ENCODE data around the gene PACRG.
"Not testable (repeated sequence)": the region's sequence is repeated elsewhere in the genome, so short reads cannot be mapped to it uniquely, and the experiment has no call there.

PACRG gene

DNA sequence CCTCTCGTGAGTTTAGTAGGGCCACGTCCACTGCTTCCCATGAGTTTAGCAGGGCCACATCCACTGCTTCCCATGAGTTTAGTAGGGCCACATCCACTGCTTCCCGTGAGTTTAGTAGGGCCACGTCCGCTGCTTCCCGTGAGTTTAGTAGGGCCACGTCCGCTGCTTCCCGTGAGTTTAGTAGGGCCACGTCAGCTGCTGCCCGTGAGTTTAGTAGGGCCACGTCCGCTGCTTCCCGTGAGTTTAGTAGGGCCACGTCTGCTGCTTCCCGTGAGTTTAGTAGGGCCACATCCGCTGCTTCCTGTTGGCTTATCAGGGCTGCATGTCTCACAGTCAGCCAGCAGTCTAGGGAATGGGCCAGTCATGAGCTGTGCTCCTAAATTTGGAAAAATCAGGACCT is 573.1 kb downstream of the PACRG start:
- no peak for FAIRE-seq

DNA sequence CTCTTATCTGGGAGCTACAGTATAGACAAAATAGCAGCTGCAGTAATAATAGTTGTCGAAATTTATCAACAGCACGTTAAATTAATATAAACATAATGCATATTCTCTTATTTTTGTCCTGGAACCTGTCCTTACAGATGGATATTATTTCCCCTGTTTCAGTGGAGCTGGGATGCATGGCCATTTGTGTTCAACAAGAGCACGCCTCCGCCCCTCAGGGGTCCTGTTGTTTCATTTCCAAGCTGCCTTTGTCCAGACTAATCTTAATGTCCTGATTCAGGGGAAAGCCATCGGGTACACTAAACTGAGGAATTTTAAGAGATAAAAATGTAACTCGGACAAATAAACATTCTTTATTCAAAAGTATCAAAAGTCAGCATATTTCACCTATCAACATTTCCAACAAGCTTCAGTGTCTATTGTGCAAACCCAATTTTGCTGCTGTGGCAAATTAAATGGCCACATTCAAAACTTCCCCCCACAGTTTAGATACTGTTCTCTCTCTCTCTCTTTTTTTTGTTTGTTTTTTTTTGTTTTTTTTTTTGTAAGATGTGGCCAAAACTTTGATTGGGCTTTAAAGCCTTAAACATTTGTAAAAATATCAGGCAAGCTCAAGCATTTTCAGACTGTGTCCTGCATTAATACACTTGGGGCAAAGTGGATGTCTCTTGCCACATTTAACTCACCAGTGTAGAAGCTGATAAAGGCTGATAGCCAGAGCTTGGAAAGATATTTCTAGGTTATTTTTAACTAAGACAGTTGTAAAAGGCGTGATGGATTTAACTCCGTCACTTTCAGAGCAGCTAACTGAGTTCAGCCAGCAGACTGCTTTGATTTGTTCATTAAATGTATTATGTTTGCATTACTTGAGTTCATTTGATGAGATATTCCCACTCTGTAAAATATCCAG is 574.2 kb downstream of the PACRG start:
- FAIRE-seq: no peak

DNA sequence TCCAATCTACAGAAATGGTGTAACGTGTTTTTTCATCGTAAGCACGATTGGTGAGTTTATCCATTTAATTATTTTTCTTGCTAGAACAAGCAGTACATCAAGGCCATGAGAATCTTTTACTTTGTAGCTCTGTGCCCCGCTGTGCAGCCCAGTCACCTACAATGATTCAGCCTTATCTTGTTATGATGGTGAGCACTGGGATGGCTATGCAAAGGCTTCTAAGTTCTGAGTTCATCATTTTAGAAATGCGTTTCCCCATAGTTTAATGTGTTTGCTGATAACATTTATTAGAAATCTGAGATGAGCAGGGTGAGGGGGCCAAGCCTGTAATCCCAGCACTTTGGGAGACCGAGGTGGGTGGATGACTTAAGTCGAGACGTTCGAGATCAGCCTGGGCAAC is 575.0 kb downstream of the PACRG start:
- no peak for FAIRE-seq

DNA sequence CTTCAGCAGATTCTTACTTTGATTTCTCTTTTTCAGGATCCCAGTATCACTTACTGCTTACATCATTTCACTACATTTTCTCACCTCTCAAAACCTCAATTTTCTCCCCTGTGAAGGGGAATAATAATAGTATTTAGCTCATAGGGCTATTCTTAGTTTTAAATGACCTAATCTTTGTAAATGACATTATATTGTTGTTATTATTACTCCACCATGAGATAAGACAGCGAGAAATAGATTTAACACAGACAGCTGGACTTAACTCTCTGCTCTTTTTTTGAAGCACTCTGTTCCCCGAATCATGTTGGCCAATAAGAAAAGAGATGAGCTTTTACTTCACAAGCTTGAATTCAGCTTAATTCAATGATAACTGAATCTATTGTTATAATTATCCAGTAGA is 578.2 kb downstream of the PACRG start:
- no peak for FAIRE-seq

DNA sequence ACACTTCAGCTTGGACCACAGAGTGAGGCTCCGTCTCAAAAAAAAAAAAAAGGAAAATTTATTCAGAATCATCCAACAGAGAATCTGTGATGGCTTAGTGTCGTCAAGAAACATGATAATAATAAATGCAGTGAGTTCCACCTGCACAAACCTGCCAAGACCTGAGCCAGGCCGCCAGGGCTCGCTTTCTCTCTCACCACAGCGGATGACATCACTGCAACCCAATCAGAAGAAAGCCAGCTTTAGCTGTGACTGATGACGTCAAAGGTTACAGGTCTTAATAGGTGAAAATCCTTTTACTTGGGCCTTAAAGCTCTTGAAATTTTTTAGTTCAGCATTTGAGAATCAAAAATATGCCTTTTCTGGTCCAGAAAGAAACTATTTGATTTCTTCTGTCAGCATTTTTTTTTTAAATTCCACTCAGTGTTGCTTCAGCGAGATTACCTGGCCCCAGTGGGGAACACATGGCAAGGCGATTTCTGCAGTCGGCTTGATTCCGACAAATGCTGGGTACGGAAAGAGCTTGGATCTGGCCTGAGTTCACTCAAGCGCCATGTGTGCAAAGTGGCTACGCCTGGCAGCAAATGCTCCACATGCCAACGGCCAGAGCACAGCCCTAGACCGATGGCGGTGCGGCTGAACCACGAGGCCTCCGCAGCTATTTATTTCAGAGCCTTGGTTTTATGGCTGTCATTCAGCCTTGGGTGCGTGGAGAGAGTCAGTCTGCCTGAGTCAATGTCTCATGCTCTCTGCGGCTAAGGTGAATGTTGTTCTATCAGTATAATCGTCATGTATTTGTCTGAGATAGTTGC is 581.1 kb downstream of the PACRG start:
- FAIRE-seq: no peak

DNA sequence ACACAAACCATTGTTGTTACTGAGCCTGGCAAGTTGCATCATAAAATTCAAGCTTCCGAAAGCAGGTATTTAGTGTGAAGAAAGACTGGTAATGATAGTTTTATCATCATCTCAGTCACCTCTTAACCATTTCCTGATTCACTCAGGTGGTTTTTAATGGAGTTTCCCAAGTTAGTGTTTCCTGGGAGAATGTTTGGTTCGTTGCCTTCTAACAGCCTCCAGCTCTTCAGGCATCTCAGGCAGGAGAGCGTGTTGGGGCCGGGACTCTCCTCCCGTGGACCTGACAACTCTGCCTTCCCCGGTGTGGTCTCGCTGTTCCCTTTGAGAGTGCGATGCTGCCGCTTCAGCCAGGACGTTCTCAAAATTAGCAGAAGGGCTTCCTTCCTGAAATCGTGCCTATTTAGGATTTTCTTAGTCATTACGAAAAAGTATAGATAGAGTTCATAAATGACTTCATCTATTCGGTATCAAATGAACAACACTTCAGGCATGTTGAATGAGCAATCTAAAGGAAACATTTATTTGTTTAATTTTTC is 581.8 kb downstream of the PACRG start:
- FAIRE-seq: no peak

DNA sequence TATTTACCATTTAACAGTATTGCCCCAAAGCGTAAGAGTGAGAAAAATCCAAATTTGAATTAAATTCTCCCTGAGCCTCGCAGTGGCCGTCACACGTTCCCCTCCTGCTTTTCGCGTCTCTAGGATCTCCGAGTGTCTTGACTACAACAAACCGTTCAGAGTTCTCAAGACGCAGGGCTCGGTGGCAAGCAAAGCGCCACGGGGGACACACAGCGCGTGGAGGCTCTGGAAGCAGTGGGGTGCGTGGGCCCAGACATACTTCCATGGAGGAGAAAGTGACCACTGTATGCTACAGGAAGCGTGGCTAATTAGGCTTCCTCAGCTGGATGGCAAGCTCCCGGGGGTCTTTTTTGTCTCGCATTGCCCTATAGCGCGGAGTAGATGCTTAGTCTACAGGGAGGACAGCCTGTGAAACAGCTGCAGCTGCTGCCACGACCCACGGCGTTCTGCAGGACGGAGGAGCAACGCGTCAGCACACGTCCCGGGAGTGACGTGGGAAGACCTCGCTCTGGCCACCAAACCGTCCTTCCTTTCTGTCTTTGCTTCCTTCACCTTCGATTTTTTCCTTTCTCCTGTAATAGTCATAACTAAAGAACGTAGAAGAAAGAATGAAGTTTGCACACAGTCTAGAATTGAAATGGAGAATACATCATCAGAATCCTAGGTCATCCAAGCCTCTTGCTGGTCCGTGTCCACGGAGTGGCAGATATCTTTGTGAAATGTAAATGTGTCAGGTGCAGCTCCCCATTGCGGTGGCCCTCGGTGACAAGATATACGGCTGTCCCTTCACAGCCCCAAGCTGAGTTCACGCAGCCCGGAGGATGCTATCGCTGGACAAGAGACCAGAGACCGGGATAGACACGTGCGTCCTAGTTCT is 582.6 kb downstream of the PACRG start:
- FAIRE-seq: no peak

DNA sequence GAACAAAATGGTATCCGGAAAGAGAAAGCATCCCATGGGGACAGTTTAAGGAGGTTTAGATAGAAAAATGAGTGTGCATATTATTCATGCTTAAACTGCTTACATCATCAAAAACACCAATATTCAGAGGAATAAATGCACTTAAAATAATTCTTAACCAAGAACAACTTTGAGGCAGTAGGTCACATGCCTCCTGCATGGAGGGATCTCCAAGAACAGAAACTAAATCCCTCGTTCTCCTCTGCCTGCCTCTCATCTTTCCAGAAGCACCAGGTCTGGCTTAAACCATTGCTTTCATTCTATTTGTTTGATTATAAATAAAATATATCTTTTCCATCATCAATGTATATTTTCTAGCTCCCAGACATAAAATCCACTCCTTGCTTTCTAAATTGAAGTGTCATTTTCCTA is 583.2 kb downstream of the PACRG start:
- FAIRE-seq: no peak

DNA sequence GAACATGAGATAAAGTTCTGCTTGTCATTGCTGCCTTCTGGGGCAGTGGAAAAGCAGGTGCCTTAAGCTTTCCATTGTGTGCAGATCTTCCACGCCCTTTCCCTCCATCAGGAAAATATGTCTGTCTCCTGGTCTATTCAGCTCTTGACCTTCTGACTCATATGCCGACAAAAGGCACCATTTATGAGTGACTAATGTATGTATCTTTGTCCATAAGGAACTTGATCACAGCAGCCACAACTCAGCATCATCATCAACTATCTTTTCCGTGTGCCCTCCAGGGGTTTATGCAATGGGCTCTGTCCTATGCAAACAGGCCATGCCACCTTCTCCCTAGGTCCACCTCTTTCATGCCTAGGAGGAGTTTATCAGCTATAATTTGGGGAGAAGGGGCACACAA is 584.1 kb downstream of the PACRG start:
- no peak for FAIRE-seq

DNA sequence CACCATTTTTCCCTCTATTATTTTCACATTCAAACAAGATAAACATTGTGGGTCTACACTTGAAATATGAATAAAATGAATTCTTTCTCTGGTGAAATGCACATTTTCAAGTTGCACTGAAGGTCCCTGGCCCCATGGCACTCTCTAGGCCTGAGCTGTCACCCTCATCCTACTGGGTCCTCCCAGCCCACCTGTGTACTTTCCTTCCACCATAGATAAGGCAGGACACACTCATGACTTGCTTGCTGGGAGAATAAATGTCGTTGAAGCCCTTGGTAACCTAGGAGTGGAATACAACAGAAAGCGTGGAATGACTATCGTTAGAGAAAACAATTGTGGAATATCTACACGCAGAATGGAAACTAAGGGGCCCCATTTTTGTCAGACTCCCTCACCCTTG is 585.8 kb downstream of the PACRG start:
- FAIRE-seq: no peak

DNA sequence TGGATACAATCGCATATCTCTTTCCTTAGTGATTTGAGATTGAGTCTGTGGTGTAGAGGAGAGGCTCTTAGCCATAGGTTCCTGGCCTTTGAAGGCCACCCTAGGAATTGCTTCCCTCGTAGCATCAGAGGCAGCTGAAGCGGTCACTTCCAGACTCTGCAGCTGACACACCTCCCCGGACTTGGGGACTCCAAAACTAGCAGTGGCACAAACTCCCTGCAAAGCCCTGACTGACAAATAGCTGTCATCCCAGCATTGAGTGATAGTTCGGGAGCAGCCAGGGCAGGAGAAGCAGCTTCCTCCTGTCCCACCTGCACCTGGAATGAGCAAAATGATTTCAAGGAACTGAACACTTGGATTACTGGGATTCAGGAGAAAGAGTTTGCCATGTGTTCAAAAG is 586.2 kb downstream of the PACRG start:
- FAIRE-seq: no peak

DNA sequence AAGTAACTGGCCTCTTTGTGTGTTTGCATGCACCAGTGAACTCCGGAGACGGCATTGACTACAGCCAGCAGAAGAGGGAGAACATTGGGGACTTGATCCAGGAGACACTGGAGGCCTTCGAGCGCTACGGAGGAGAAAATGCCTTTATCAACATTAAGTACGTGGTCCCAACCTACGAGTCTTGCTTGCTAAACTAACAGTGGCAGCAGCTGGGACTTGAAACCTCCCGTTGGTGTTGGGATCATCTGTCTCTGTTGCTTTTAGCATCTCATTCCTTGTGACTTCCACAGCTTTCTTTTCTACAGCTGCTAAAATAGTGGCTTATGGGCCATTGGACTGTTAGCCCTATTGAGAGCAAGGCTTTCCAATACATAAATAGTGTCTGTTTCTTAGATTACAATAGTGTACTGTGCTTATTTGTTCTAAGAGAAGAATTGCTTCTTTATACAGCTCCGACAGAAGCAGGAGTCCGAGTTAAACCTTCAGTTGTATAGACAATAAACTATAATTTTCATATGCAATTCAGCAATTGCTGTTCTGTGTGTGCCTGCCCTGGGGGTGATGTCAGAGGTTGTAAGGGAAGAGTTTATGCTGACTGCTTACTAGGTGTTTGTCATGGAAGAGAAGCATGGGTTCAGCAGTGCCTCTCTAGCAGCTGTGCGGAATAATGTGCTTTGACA is 587.2 kb downstream of the PACRG start:
- no peak for FAIRE-seq

DNA sequence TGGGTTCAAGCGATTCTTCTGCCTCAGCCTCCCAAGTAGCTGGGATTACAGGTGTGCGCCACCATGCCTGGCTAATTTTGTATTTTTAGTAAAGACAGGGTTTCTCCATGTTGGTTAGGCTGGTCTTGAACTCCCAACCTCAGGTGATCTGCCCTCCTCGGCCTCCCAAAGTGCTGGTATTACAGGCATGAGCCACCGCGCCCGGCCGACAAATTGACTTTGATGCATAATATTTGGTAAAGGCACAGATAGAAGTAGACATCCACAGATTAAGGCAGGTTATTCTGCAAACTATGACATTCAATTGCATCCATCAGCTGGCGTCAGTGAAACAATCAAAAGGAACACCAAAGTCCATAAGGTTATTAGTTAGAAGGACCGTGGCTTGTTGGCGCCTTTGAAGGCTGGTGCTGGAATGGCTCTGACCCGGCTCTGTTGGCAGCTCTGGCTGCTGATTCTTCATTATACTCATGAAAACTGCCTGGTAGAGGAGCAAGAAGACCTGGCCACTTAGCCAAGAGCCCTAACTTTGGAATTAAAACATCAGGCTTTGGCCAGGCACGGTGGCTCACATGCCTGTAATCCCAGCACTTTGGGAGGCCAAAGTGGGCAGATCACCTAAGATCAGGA is 589.2 kb downstream of the PACRG start:
- FAIRE-seq: not testable (repeated sequence)

DNA sequence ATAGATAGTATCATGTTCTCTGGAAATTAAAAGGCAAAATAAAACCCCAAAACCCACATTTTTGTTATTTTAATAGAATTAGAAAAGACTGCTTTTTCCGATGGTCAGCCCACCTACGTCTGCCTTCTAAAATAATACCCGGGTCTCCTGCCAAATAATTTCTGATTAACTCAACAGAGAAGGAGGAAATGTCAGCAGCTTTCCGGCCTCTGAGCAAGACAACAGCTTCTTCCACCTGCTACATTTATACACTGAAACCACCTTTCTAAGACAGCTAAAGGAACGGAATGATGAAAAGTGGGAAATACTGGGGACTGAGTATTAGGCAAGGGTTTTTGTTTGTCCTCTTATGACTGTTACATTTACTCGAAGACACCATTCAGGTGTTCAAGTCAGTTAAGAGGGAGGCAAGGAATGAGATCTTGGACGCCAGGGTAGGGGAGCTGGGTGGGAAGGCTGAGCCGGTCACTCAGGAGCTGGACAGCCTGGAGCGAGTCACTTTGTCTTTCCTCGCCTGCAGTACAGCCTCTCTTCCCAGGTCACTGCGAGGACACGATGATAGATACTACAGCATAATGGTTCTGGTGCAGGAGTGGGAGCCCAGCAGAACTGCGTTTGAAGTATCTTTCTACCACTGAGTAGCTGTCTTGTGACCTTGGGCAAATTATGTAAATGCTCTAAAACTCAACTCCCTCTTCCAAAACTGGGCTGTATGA is 590.5 kb downstream of the PACRG start:
- no peak for FAIRE-seq

DNA sequence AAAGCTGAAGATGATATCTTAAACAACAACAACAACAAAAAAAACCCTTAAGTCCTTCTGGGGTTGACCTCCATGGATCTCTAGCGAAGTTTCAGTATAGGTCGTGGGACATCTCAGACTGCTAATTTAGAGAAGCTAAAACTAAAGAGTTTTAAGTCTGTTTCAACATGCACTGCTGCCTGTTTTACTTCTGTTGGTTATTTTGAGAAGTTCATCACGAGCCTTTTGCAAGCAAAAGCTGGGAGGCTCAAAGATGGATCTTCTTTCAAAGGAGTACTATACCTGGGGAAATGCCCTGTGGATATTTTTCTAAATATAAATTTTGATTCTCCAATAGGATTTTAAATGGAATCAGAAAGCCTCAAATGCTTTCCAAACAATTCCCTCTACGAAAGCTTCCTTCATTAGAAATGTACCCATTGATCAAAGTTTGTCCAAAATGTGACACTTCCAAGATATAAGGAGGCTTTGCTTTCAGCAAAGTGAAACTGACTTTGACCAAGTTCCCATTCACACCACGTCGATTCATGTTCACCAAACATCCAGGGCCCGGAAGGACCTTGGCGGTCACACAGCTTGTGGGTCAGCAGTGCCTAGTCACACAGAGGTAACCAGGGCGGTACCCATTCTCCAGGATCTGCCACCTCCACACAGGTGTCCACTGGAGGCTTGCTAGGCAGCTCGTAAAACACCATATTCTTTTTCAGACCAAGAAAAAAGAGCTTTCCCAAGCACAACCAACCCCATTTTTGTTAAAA is 592.0 kb downstream of the PACRG start:
- no peak for FAIRE-seq

DNA sequence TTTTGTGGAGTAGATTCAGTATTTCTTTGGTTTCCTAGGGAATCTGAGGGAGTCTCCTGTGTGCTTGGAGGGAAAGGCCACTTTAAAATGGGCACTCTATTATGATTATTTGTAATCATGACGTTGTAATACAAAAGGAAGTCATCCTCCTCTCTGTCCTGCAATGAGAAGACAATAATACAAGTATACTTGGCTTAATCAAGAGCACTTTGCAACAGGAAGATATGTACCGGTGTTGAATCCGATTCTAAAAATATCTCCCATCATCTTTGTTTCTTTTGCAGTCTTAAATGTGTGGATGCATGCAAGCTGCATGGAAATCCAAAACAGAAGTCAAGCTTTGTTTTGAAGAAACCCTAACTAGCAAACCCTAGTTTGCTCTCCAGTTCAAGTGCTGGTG is 592.6 kb downstream of the PACRG start:
- FAIRE-seq: no peak

DNA sequence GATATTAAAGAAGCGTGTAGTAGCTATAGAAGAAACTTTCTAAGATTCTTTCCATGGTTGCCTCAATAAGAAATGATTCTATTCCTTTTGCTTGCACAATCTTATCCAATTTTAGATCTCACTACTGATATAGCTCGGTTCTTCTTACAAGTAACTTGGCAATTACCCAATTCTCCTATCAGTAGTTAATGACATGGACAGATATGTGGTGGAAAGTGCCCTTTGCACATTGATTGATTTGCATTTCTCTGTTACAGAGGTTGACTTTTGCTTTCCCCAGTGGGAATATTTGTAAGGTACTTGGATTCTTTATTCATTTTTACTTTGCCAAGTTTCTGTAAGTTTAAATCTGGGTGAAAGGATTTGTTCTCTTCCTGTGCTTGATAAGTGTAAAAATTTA is 593.0 kb downstream of the PACRG start:
- FAIRE-seq: no peak

DNA sequence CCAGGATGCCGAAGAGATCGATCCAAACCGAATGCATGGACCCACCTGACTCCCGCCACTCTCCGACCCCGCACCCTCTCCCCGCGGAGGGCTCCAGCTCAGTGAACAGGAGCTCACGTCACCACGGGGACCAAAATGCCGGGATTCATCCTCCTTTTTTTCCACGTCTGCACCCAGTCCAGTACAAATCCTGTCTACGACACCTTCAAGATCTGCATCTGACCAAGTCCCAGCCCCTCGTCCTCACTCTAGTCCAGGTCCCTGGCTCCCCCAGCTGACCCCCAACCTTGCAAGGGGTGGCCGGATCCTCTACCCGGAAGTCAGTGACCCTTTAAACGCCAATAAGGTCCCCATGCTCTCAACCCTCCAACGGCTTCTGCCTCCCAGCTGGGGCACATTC is 593.9 kb downstream of the PACRG start:
- no peak for FAIRE-seq

DNA sequence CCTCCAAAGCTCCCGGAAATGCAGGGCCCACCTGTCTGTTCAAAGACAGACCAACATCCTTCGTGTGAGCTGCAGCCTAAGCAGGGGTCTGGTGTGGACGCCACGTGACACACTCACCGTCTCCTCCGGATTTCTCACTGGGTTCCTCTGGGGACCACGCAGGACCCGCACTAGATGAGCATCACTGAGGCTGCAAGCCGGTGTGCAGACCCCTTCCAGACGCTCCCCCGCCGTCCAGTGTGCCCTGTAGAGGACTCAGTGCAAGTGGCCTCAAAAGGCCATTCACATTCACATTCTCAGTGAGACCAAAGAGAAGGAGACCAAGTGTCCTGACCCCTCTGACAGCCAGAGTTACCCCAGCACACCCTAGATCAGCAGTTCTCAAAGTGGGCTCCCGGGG is 595.5 kb downstream of the PACRG start:
- FAIRE-seq: no peak

DNA sequence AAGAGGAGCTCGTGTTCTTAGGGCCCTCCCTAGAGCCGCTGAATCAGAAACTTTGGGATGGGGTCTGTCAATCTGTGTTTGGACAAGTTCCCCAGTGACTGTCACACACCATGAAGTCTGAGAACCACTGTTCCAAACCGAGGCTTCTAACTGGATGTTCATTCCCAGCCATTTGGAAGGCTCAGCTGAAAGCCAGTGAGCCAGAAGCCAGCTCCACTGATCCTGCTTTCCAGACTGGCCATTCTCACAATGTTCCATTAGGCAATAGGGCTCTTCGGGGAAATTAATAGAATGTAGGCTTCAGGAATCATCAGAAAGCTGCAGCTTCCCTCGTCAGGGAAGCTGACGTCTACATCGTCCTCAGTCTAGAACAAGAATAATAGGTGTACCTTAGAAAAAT is 595.9 kb downstream of the PACRG start:
- no peak for FAIRE-seq
